Naive thymus-derived CD4-positive, alpha-beta T cell (primary cell): ENCODE measurements around the gene MAML2. TPM values are rescaled to one million over a fixed set of nuclear protein-coding genes. Genes with fewer than 3 reads are reported as not detected.

Experiments
- ATAC-seq: fragments of 150-1000 bp; cut with Tn5 transposase; 2 replicates; pipeline ENCODE4 v1.10.0; 2021; ENCODE audit warnings: mild to moderate bottlenecking, moderate library complexity
- CTCF ChIA-PET: fragments of 350-600 bp; sonication (Branson Sonifier 250); formaldehyde crosslinking; loops from one replicate; lab custom pipeline; 2021; ENCODE audit warnings: antibody characterized with exemption; lab: Charles Lee
- POLR2A ChIA-PET: fragments of 350-600 bp; sonication (Branson Sonifier 250); formaldehyde crosslinking; loops from one replicate; lab custom pipeline; 2021; ENCODE audit warnings: antibody characterized with exemption, inconsistent platforms; lab: Charles Lee
- DNase-seq, 9 donors: peaks; one replicate each; pipeline versions ENCODE4 v3.0.0 to v3.0.0-alpha.2; 2020 to 2022; ENCODE audit warnings: mixed read lengths in 1 of 9
- H3K27ac ChIP-seq: one replicate; pipeline ENCODE4 v1.7.0; 2013; ENCODE audit warnings: mild to moderate bottlenecking, low read depth, low read length, moderate library complexity
- H3K27me3 ChIP-seq, 2 donors: one replicate each; pipeline ENCODE4 v1.7.0; 2013; ENCODE audit warnings: low read length in 2 of 2, mild to moderate bottlenecking in 2 of 2, moderate library complexity in 2 of 2; ENCODE audit not compliant: control insufficient read depth in 2 of 2, insufficient read depth in 2 of 2
- H3K36me3 ChIP-seq, 3 experiments: 1 replicate in 2 of 3; 2 replicates in 1 of 3; pipeline ENCODE4 v1.7.0; 2013; ENCODE audit warnings: low read length in 3 of 3, mild to moderate bottlenecking in 3 of 3, moderate library complexity in 1 of 3; ENCODE audit not compliant: insufficient read depth in 3 of 3, control insufficient read depth in 2 of 3
- H3K4me1 ChIP-seq, 2 donors: one replicate each; pipeline ENCODE4 v1.7.0; 2013; ENCODE audit warnings: low read length in 2 of 2, mild to moderate bottlenecking in 2 of 2, moderate library complexity in 1 of 2; ENCODE audit not compliant: control insufficient read depth in 2 of 2, insufficient read depth in 2 of 2
- H3K4me3 ChIP-seq: 2 replicates; pipeline ENCODE4 v1.7.0; 2013; ENCODE audit warnings: mild to moderate bottlenecking, low read length
- H3K9me3 ChIP-seq, 3 experiments: 1 replicate in 2 of 3; 2 replicates in 1 of 3; pipeline ENCODE4 v1.7.0; 2013; ENCODE audit warnings: low read length in 3 of 3; ENCODE audit not compliant: control insufficient read depth in 2 of 3
- H3K27ac Mint-ChIP-seq, 9 donors: one replicate each; pipeline ENCODE4 v1.8.0; 2020 to 2022; ENCODE audit warnings: mixed read lengths in 9 of 9, mild to moderate bottlenecking in 8 of 9, moderate library complexity in 5 of 9, inconsistent platforms in 2 of 9
- H3K27me3 Mint-ChIP-seq, 5 donors: one replicate each; pipeline ENCODE4 v1.8.0; 2021 to 2022; ENCODE audit warnings: mixed read lengths in 5 of 5, mild to moderate bottlenecking in 1 of 5
- H3K36me3 Mint-ChIP-seq, 5 donors: one replicate each; pipeline ENCODE4 v1.8.0; 2020 to 2022; ENCODE audit warnings: mixed read lengths in 5 of 5, mild to moderate bottlenecking in 3 of 5, inconsistent platforms in 1 of 5
- H3K4me1 Mint-ChIP-seq, 7 donors: one replicate each; pipeline ENCODE4 v1.8.0; 2020 to 2022; ENCODE audit warnings: mixed read lengths in 7 of 7, mild to moderate bottlenecking in 3 of 7, inconsistent platforms in 1 of 7
- H3K4me3 Mint-ChIP-seq, 10 donors: one replicate each; pipeline ENCODE4 v1.8.0; 2020 to 2022; ENCODE audit warnings: mild to moderate bottlenecking in 10 of 10, mixed read lengths in 10 of 10, moderate library complexity in 6 of 10, inconsistent platforms in 2 of 10
- H3K9me3 Mint-ChIP-seq, 11 donors: one replicate each; pipeline ENCODE4 v1.8.0; 2020 to 2022; ENCODE audit warnings: mixed read lengths in 11 of 11, mild to moderate bottlenecking in 4 of 11, inconsistent platforms in 1 of 11, moderate library complexity in 1 of 11
- intact Hi-C, 2 donors: fragments of 100-400 bp; cut with micrococcal nuclease; formaldehyde crosslinking; loops; one replicate each; pipeline ENCODE4 v1.15.1; 2023
- polyA plus RNA-seq, 2 donors: library from polyadenylated mRNA; unstranded; fragments of 300-500 nt; fragmentation: Illumina TruSeq; gene quantifications; one replicate each; pipeline ENCODE4 v1.2.3, GENCODE V29; 2021
- total RNA-seq, 6 experiments: library from RNA in 5 of 6; stranded (reverse) in 5 of 6; gene quantifications; 1 replicate in 5 of 6; 2 replicates in 1 of 6; pipeline ENCODE4 v1.2.3 and lab custom pipeline; 2021 to 2026

MAML2 gene
- total and polyA plus RNA-seq, 7 experiments from 2014 or later: 12.6 to 81.3 (median 52.5) TPM

DNA sequence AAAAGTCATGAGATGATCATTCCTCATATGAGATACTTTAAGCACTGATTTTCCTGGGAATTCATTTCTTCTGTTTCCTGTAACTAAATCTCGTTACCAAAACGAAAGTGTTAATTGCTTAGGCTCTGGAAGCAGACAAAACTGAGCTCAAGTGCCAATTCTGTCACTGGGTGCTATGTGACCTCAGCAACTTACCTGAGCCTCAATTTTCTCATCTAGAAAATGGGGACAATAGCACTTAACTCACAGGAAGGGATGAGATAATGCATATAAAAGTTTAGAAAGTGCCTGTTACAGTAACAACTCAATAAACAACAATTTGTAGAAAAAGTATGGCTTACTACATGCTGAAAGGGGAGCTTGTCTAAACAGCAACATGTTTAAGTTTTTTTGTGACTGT, 248.8 kb downstream of the MAML2 start:
- Mint-ChIP-seq H3K27me3 (no peaks in the 10 kb centered on the region), H3K27ac (peak overlapping the region in 8 of 9 donors; percentile 25 to 86 (median 70)), H3K4me3 (no peak overlapping the region), H3K4me1 (peaks cover 26 to 93% (median 84%) of the 10 kb centered on the region in 7 donors), H3K36me3 (peaks cover 17 to 51% (median 21%) of the 10 kb centered on the region in 5 donors), H3K9me3 (no peaks in the 10 kb centered on the region)
- no peak overlapping the region for H3K27ac ChIP-seq
- H3K9me3 ChIP-seq: no peaks in the 10 kb centered on the region
- DNase-seq (no peak), ATAC-seq (no peak)
- H3K27me3 ChIP-seq: no peaks in the 10 kb centered on the region
- POLR2A ChIA-PET: no interaction called here
- no peaks in the 10 kb centered on the region for H3K4me1 ChIP-seq
- CTCF ChIA-PET: interaction anchor here (1.2 to 1.3 kb wide), 2 partner anchors 164 to 248 kb away, joined by 3 to 4 read pairs; no protein-coding TSS in a partner anchor
- peaks cover 0 to 32% (median 0%) of the 10 kb centered on the region in 3 experiments for H3K36me3 ChIP-seq
- intact Hi-C loops: no loop called here
- no peak overlapping the region for H3K4me3 ChIP-seq

DNA sequence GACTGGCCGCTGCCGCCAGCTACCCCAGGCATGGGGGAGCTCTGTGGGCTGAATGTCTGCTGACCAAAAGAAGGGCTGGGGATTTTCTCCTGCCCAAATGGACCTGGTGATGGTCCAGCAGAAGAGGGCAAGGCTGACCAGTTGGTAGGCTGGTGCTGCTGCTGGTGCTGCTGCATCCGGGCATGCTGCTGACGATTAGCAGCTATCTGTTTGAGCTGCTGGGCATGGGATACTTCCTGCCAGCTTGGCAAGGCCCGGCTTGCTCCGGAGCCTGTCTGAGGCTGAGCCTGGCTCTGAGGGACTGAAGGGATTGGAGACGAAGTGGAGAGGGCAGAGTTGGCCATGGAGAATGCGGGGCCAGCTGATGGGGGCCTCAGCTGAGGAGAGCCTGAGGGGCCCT, 250.5 kb downstream of the MAML2 start:
- no peaks in the 10 kb centered on the region for H3K27me3 ChIP-seq
- Mint-ChIP-seq H3K4me1 (peaks cover 31 to 94% (median 69%) of the 10 kb centered on the region in 7 donors), H3K9me3 (no peaks in the 10 kb centered on the region), H3K4me3 (peak overlapping the region in 2 of 10 donors; percentile 12 to 44), H3K27me3 (no peaks in the 10 kb centered on the region), H3K36me3 (peaks cover 17 to 58% (median 31%) of the 10 kb centered on the region in 5 donors), H3K27ac (peak overlapping the region in 7 of 9 donors; percentile 56 to 85 (median 77))
- no peak for DNase-seq
- intact Hi-C loops: no loop called here
- peaks cover 0 to 40% (median 0%) of the 10 kb centered on the region in 3 experiments for H3K36me3 ChIP-seq
- H3K9me3 ChIP-seq: no peaks in the 10 kb centered on the region
- H3K4me3 ChIP-seq: no peak overlapping the region
- ChIA-PET CTCF (interaction anchor here (0.6 to 2.6 kb wide), 9 partner anchors 14 to 252 kb away, joined by 3 to 23 read pairs (median 3); partner anchors contain the start of gene MAML2), POLR2A (interaction anchor here (0.6 kb wide), 1 partner anchor 66 kb away, joined by 3 read pairs; no protein-coding TSS in a partner anchor)
- H3K4me1 ChIP-seq: peaks cover 0 to 5% of the 10 kb centered on the region in 2 donors
- no peak overlapping the region for H3K27ac ChIP-seq
- ATAC-seq: no peak

DNA sequence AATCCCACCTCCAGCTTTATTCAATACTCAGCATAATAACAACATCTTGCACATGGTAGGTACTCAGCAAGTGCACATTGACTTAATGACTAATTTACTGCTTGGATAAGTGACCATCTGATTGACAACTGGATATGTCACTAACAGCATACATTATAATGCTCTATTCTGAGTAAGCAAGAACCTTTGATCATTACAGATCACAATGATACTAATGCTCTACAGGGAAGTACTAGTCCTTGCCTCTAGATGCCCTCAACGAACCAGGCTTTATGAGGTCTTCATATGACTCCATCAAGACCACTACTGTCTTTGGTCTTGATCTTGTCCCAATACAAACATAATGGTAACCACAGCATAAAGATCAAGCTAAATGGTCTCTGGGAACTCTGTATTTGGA, 251.5 kb downstream of the MAML2 start:
- intact Hi-C loops: loop anchor here (1.0 to 2.0 kb wide), 4 partner anchors 149 to 302 kb away; partner anchors contain the start of genes MAML2 (in 2 of the 2) and JRKL (in 1 of the 2)
- H3K36me3 Mint-ChIP-seq: peaks cover 17 to 56% (median 34%) of the 10 kb centered on the region in 5 donors
- H3K27ac Mint-ChIP-seq: peak overlapping the region in 5 of 9 donors; percentile 56 to 81 (median 71)
- POLR2A ChIA-PET: interaction anchor here (1.8 kb wide), 1 partner anchor 249 kb away, joined by 6 read pairs; no protein-coding TSS in a partner anchor
- ATAC-seq (peak; percentile 88), DNase-seq (peak in 7 of 9 donors; percentile 10 to 46 (median 23))
- H3K4me3 ChIP-seq: no peak overlapping the region
- CTCF ChIA-PET: interaction anchor here (0.8 to 2.6 kb wide), 10 partner anchors 15 to 253 kb away, joined by 3 to 23 read pairs (median 3); partner anchors contain the start of gene MAML2
- peak overlapping the region in 1 of 10 donors; percentile 6 for H3K4me3 Mint-ChIP-seq
- peaks cover 30 to 95% (median 59%) of the 10 kb centered on the region in 7 donors for H3K4me1 Mint-ChIP-seq
- peaks cover 0 to 2% (median 0%) of the 10 kb centered on the region in 11 donors for H3K9me3 Mint-ChIP-seq
- H3K27ac ChIP-seq: no peak overlapping the region
- H3K27me3 Mint-ChIP-seq: no peaks in the 10 kb centered on the region
- H3K4me1 ChIP-seq: peaks cover 0 to 5% of the 10 kb centered on the region in 2 donors
- peaks cover 0 to 40% (median 0%) of the 10 kb centered on the region in 3 experiments for H3K36me3 ChIP-seq
- no peaks in the 10 kb centered on the region for H3K27me3 ChIP-seq
- H3K9me3 ChIP-seq: no peaks in the 10 kb centered on the region

DNA sequence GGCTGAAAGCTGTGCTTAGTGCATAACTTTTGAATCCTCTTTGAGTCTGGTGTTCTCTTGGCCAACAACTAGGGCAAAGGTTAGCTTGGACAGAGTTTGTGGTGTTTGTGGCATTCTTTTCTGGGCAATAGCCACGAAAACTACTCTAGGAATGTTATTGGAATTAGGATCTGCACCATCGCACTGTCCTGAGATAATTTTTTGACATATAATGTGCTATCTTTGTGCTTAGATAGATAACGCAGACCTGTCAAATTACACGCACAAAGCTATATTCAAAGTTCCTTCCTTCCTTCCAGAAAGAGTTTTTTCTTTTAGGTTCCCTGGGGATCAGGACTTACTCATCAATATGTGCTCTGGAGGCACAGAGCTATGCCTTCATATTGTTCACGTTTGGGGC, 252.3 kb downstream of the MAML2 start:
- POLR2A ChIA-PET: interaction anchor here (0.6 to 1.8 kb wide), 5 partner anchors 16 to 250 kb away, joined by 3 to 6 read pairs (median 3); no protein-coding TSS in a partner anchor
- intact Hi-C loops: loop anchor here (1.0 to 2.0 kb wide), 4 partner anchors 150 to 303 kb away; partner anchors contain the start of genes MAML2 (in 2 of the 2) and JRKL (in 1 of the 2)

GRCh38 chr11:96088914-96089313, 254.1 kb downstream of the MAML2 start:
- Mint-ChIP-seq H3K9me3 (peaks cover 0 to 2% (median 0%) of the 10 kb centered on the region in 11 donors), H3K27me3 (no peaks in the 10 kb centered on the region), H3K4me3 (peak overlapping the region in 4 of 10 donors; percentile 9 to 17 (median 16)), H3K27ac (peak overlapping the region in 5 of 9 donors; percentile 24 to 75 (median 70)), H3K4me1 (peaks cover 26 to 74% (median 34%) of the 10 kb centered on the region in 7 donors), H3K36me3 (peaks cover 17 to 65% (median 40%) of the 10 kb centered on the region in 5 donors)
- DNase-seq (no peak), ATAC-seq (no peak)
- Histone ChIP-seq H3K9me3 (no peaks in the 10 kb centered on the region), H3K27me3 (no peaks in the 10 kb centered on the region), H3K36me3 (peaks cover 0 to 40% (median 0%) of the 10 kb centered on the region in 3 experiments), H3K4me3 (no peak overlapping the region), H3K27ac (no peak overlapping the region), H3K4me1 (peaks cover 0 to 11% of the 10 kb centered on the region in 2 donors)
- intact Hi-C loops: no loop called here
- ChIA-PET CTCF (interaction anchor here (0.6 to 1.5 kb wide), 4 partner anchors 10 to 336 kb away, joined by 3 to 5 read pairs (median 4); no protein-coding TSS in a partner anchor), POLR2A (interaction anchor here (0.6 kb wide), 1 partner anchor 19 kb away, joined by 3 read pairs; no protein-coding TSS in a partner anchor)

More for the DNA sequence above, 252.3 kb downstream of the MAML2 start:
- Mint-ChIP-seq H3K27me3 (no peaks in the 10 kb centered on the region), H3K4me1 (peaks cover 28 to 90% (median 51%) of the 10 kb centered on the region in 7 donors), H3K27ac (peak overlapping the region in 4 of 9 donors; percentile 30 to 81 (median 62)), H3K4me3 (no peak overlapping the region), H3K36me3 (peaks cover 17 to 56% (median 34%) of the 10 kb centered on the region in 5 donors), H3K9me3 (peaks cover 0 to 2% (median 0%) of the 10 kb centered on the region in 11 donors)
- Histone ChIP-seq H3K27me3 (no peaks in the 10 kb centered on the region), H3K36me3 (peaks cover 0 to 40% (median 0%) of the 10 kb centered on the region in 3 experiments), H3K9me3 (no peaks in the 10 kb centered on the region), H3K4me1 (peaks cover 0 to 5% of the 10 kb centered on the region in 2 donors), H3K27ac (no peak overlapping the region), H3K4me3 (no peak overlapping the region)
- CTCF ChIA-PET: interaction anchor here (1.9 to 2.6 kb wide), 2 partner anchors 148 to 252 kb away, joined by 4 to 23 read pairs; partner anchors contain the start of gene MAML2
- ATAC-seq (no peak), DNase-seq (no peak)

- CTCF ChIA-PET: no interaction called here
- H3K4me1 Mint-ChIP-seq: peaks cover 5 to 46% (median 19%) of the 10 kb centered on the region in 7 donors
- H3K36me3 Mint-ChIP-seq: peaks cover 1 to 42% (median 27%) of the 10 kb centered on the region in 5 donors
Measured at GRCh38 chr11:96086111-96086510, 256.9 kb downstream of the MAML2 start.

More at GRCh38 chr11:96086111-96086510, 256.9 kb downstream of the MAML2 start:
- Histone ChIP-seq H3K27me3 (no peaks in the 10 kb centered on the region), H3K36me3 (peaks cover 0 to 16% (median 0%) of the 10 kb centered on the region in 3 experiments), H3K9me3 (no peaks in the 10 kb centered on the region), H3K27ac (no peak overlapping the region), H3K4me1 (peaks cover 0 to 11% of the 10 kb centered on the region in 2 donors), H3K4me3 (no peak overlapping the region)
- POLR2A ChIA-PET: no interaction called here
- H3K9me3 Mint-ChIP-seq: peaks cover 0 to 2% (median 0%) of the 10 kb centered on the region in 11 donors
- DNase-seq (no peak), ATAC-seq (no peak)
- intact Hi-C loops: no loop called here
- H3K27me3 Mint-ChIP-seq: no peaks in the 10 kb centered on the region
- H3K4me3 Mint-ChIP-seq: peak overlapping the region in 1 of 10 donors; percentile 6
- H3K27ac Mint-ChIP-seq: peak overlapping the region in 1 of 9 donors; percentile 48
